Kidney (tissue), 14 donors: ENCODE results near the gene SPAG7. TPM values are rescaled to one million over a fixed set of nuclear protein-coding genes. Genes with fewer than 3 reads are reported as not detected.

ENCODE experiments used
- DNase-seq, 5 donors: peaks; one replicate each; pipeline ENCODE4 v3.0.0-alpha.2; 2013 to 2020
- FAIRE-seq: peaks from 2 replicates; lab custom pipeline; 2012; peaks lifted over from hg19 to GRCh38; lab: Jason Lieb, UNC
- H3K27ac ChIP-seq, 2 donors: one replicate each; pipeline ENCODE4 v1.7.0; 2013; ENCODE audit warnings: low read depth in 2 of 2, low read length in 2 of 2, inconsistent platforms in 1 of 2
- H3K27me3 ChIP-seq: one replicate; pipeline ENCODE4 v1.7.1; 2013; ENCODE audit warnings: low read length, inconsistent platforms; ENCODE audit not compliant: control insufficient read depth, insufficient read depth
- H3K36me3 ChIP-seq, 3 donors: one replicate each; pipeline versions ENCODE4 v1.7.0 to v1.7.1; 2013; ENCODE audit warnings: low read length in 3 of 3, control low read depth in 1 of 3, inconsistent platforms in 1 of 3; ENCODE audit not compliant: insufficient read depth in 3 of 3, control insufficient read depth in 2 of 3
- H3K4me1 ChIP-seq, 3 donors: one replicate each; pipeline versions ENCODE4 v1.7.0 to v1.7.1; 2013; ENCODE audit warnings: low read length in 3 of 3, inconsistent platforms in 1 of 3, low read depth in 1 of 3; ENCODE audit not compliant: control insufficient read depth in 2 of 3, insufficient read depth in 2 of 3
- H3K4me3 ChIP-seq, 3 donors: one replicate each; pipeline versions ENCODE4 v1.7.0 to v1.8.1; 2013; ENCODE audit warnings: low read length in 3 of 3, control low read depth in 1 of 3, inconsistent platforms in 1 of 3
- H3K9ac ChIP-seq, 3 donors: one replicate each; pipeline versions ENCODE4 v1.7.0 to v1.7.1; 2013; ENCODE audit warnings: low read length in 3 of 3, control low read depth in 1 of 3, inconsistent platforms in 1 of 3
- H3K9me3 ChIP-seq, 3 donors: one replicate each; pipeline versions ENCODE4 v1.7.0 to v1.7.1; 2013; ENCODE audit warnings: low read length in 3 of 3, control low read depth in 1 of 3, inconsistent platforms in 1 of 3; ENCODE audit not compliant: control insufficient read depth in 2 of 3, insufficient read depth in 1 of 3
- CTCF ChIP-seq: IDR thresholded peaks from 3 replicates; pipeline ENCODE4 v1.5.1; 2012; ENCODE audit warnings: mild to moderate bottlenecking, moderate library complexity, borderline replicate concordance; ENCODE audit not compliant: insufficient read depth; ENCODE audit errors: extremely low read depth
- intact Hi-C: fragments of 100-400 bp; cut with DNase I; formaldehyde crosslinking; loops from one replicate; pipeline ENCODE4 v1.11.1; 2022
- polyA plus RNA-seq: library from polyadenylated mRNA; stranded (reverse); fragments of 350-450 nt; fragmentation: Illumina TruSeq; extraction: RNeasy Lipid Tissue Mini Kit (QIAGEN cat#74804); gene quantifications from one replicate; pipeline ENCODE4 v1.2.3, GENCODE V29; 2014; ENCODE audit warnings: low read depth, low replicate concordance; ENCODE audit not compliant: insufficient read depth
- total RNA-seq: library from RNA; stranded (reverse); fragmentation: NEBNext Ultra II Directional; extraction: Animal tissue kit (Norgen Biotek cat#: 25700); gene quantifications from one replicate; pipeline ENCODE4 v1.2.1, GENCODE V29; 2021
- donor health status: control.
- donor health status: control.
- donor health status: control.
- donor health status: control.
- donor health status: control.
- donor health status: DM: yes; HTN: yes; CAD: no.
- donor health status: Normal renal cell carcinoma (clear cell type).

The SPAG7 gene
- total and polyA plus RNA-seq, 2 donors from 2014 or later = 73.6 to 157 TPM

DNA sequence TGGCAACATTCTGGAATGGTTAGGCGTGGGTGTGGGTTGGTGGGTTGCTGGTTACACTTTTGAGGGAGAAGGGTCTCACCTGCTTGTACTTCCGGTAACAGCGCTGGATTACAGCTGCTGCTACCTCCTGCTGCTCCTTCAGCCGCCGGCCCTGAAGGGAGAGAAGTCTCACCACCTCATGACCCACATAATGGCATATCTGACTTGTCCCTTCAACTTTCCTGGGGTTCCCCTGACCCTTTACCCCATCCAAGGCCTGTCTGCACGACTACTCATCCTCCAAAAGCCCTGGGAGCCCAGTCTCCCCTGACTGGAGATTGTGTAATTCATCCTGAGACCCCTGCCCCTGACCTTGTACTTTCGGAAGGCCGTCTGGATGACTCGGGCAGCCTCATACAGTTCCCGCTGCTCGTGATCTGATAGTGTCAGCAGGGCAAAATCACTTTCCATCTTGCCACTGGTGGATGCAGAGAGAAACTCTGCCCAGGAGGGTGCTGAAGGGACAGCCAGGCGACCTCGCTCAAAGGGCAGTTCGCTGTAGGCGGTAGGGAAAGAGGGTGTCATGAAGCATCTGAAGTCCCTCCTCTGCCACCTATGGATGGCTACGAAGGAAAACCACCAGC lies 2.0 kb upstream of the SPAG7 start:
- intact Hi-C loops = no loop called here
- Histone ChIP-seq H3K36me3 (peaks cover 0 to 12% (median 12%) of the 10 kb centered on the region in 3 donors), H3K9ac (peak overlapping the region in 2 of 3 donors; percentile 36 to 87), H3K4me3 (peak overlapping the region; percentile 58 to 99 (median 93)), H3K27ac (peak overlapping the region; percentile 52 to 70), H3K9me3 (no peaks in the 10 kb centered on the region), H3K4me1 (peaks cover 3 to 31% (median 4%) of the 10 kb centered on the region in 3 donors), H3K27me3 (no peaks in the 10 kb centered on the region)
- FAIRE-seq (no peak), DNase-seq (peak in 4 of 5 donors; percentile 4 to 54 (median 40))
- no peak for TF ChIP-seq CTCF

- FAIRE-seq (no peak), DNase-seq (peak in 1 of 5 donors; percentile 83)
- intact Hi-C loops = no loop called here
- peak overlapping the region; percentile 58 to 99 (median 93) for H3K4me3 ChIP-seq
- peak overlapping the region; percentile 43 to 87 (median 48) for H3K9ac ChIP-seq
- H3K36me3 ChIP-seq = peaks cover 0 to 12% (median 8%) of the 10 kb centered on the region in 3 donors
- H3K27me3 ChIP-seq = no peaks in the 10 kb centered on the region
- peak overlapping the region; percentile 98 to 99 for H3K27ac ChIP-seq
- no peak for TF ChIP-seq CTCF
- H3K9me3 ChIP-seq = no peaks in the 10 kb centered on the region
- peaks cover 3 to 29% (median 4%) of the 10 kb centered on the region in 3 donors for H3K4me1 ChIP-seq
Observed at GRCh38 chr17:4969047-4969550, 1.5 kb upstream of the SPAG7 start.

DNA sequence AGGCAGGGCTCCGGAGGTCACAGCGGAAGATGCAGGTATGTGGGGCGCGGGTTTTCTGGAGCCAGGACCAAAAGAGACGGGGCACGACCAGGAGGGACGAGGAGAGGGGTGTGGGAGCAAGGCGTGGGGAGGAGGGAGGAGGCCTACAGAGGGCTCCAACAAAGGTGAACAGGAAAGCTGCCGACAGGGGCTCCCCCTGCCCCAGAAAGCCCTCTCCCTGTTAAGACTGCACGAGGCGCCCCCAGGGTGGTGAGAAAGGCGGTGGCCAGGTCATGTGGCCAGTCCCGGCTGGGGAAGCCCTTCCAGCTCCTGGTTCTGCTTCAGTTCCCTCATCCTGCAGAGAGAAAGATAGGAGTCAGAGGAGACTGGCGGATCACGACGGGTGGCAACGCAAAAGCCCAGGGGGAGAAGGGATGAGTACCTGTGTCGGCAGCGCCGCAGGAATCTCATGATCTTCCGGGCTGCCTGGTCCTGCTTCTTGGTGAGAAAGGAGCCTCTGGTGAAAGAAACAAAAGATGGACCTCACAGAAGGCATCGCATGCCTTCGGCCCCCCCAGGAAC lies 949 bp upstream of the SPAG7 start:
- H3K4me1 ChIP-seq = peaks cover 3 to 28% (median 4%) of the 10 kb centered on the region in 3 donors
- peak; percentile 63 to 89 (median 78) for DNase-seq
- peak overlapping the region; percentile 58 to 99 (median 93) for H3K4me3 ChIP-seq
- FAIRE-seq = no peak
- H3K27ac ChIP-seq = peak overlapping the region; percentile 98 to 99
- H3K36me3 ChIP-seq = peaks cover 0 to 10% (median 6%) of the 10 kb centered on the region in 3 donors
- no peaks in the 10 kb centered on the region for H3K27me3 ChIP-seq
- TF ChIP-seq CTCF = no peak
- H3K9ac ChIP-seq = peak overlapping the region; percentile 60 to 87 (median 61)
- intact Hi-C loops = no loop called here
- H3K9me3 ChIP-seq = no peaks in the 10 kb centered on the region
